Measurements from ENCODE around the gene LIMA1. TPM values are rescaled to one million over a fixed set of nuclear protein-coding genes. Genes with fewer than 3 reads are reported as not detected.
A peak's percentile ranks its signal among the peaks of the same experiment; 100 is the strongest.
"Not testable (repeated sequence)": the region's sequence is repeated elsewhere in the genome, so short reads cannot be mapped to it uniquely, and the experiment has no call there.

LIMA1 gene
- polyA plus RNA-seq, 4 donors = 85.0 to 124 (median 100) TPM

GRCh38 chr12:50221228-50222008 is 61.9 kb downstream of the LIMA1 start:
- DNase-seq (ENCODE audit: low read depth in 4 of 4, low spot score in 3 of 4) = peak in 3 of 4 donors; percentile 63 to 74 (median 73)

GRCh38 chr12:50220363-50220995 is 62.8 kb downstream of the LIMA1 start:
- no peak for DNase-seq (ENCODE audit: low read depth in 4 of 4, low spot score in 3 of 4)

DNA sequence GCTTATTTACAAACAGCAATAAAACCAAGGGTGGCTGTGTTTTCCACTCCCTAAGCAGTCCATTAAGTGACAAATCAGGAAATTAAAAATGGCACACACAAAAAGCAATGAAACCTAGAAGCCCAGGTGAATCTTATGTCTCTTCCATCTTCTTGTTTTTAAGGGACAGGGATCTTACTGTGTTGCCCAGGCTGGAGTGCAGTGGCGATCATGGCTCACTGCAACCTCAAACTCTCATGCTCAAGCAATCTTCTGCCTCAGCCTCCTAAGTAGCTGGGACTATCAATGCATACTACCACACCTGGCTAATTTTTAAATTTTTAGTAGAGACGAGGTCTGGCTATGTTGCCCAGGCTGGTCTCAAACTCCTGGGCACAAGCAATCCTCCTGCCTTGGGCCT is 63.8 kb downstream of the LIMA1 start:
- DNase-seq (ENCODE audit: low read depth in 4 of 4, low spot score in 3 of 4) = no peak

GRCh38 chr12:50219001-50219400 is 64.3 kb downstream of the LIMA1 start:
- not testable (repeated sequence) for DNase-seq (ENCODE audit: low read depth in 4 of 4, low spot score in 3 of 4)

- no peak for DNase-seq (ENCODE audit: low read depth in 4 of 4, low spot score in 3 of 4)
Measured at GRCh38 chr12:50218386-50218785, 64.9 kb downstream of the LIMA1 start.

- DNase-seq (ENCODE audit: low read depth in 4 of 4, low spot score in 3 of 4) = no peak
Measured at GRCh38 chr12:50217202-50217601, 66.1 kb downstream of the LIMA1 start.

DNA sequence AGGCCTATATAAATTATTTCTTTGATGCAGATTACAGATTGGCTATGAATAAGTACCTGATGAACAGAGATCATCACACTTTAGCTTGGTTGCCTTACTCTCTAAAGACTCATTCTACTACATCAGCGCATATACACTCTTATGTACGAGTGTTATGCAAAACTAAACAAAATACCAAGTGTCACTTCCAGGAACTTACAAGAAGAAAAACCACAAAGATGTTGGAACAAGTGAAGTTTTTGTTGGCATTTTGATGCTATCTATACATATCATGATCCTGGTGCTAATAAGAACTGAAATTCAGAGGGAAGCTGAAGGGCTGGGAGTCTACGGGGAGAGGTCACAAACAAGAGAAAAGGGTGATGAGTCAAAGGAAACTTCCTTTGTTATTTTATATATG is 68.3 kb downstream of the LIMA1 start:
- no peak for DNase-seq (ENCODE audit: low read depth in 4 of 4, low spot score in 3 of 4)

DNA sequence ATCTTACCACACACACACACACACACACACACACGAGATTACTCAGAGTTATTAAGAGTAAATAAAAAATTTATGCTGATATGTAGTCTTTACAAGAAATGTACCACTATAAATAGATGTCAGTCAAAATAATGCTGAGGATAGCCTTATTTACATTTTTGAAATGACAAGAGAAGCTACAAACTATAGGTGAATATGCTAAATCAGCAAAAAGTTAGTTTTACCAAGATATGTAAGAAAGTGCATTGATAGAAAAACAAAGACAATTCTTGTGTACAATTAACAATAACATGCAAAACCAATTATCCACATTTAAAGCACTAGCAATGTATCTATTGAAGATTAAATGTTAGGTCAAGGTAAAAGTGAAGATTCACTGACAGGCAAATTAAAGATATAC is 69.3 kb downstream of the LIMA1 start:
- DNase-seq (ENCODE audit: low read depth in 4 of 4, low spot score in 3 of 4) = no peak

- DNase-seq (ENCODE audit: low read depth in 4 of 4, low spot score in 3 of 4) = no peak
Measured at GRCh38 chr12:50213439-50213838, 69.9 kb downstream of the LIMA1 start.

DNA sequence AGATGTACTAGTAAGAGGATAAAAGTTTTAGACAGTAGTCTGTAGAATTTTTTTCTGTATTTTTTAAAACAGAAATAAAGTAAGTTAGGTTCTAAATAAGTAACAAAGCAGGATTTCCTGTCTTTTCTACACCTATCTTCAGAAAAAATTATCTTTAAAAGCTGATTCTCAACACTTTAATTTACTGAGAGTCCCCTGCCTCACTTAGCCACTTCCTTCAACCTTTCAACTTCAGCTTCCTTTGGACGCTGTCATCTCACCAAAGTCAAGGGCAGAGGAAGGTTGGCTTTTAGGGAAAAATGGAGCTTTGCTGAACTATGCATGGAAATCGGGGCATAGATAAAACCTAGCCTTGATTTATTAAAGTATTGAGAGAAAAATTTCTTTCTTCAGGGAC is 71.3 kb downstream of the LIMA1 start:
- DNase-seq (ENCODE audit: low read depth in 4 of 4, low spot score in 3 of 4) = no peak

- DNase-seq (ENCODE audit: low read depth in 4 of 4, low spot score in 3 of 4) = no peak
Measured at GRCh38 chr12:50211392-50212070, 71.8 kb downstream of the LIMA1 start.

DNA sequence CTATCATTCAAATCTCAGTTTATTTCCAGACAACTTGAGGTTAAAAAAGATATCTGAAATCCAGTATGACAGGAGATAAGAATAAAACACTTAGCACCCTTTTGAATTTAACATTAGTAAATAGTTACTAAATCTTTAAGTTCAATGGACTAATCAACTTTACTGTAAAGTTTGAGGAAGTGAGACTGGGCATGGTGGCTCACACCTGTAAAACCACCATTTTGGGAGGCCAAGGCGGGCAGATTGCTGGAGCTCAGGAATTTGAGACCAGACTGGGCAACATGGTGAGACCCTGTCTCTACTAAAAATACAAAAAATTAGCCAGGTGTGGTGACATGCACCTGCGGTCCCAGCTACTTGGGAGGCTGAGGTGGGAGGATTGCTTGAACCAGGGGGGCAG is 75.9 kb downstream of the LIMA1 start:
- DNase-seq (ENCODE audit: low read depth in 4 of 4, low spot score in 3 of 4) = no peak

GRCh38 chr12:50205648-50206047 is 77.7 kb downstream of the LIMA1 start:
- no peak for DNase-seq (ENCODE audit: low read depth in 4 of 4, low spot score in 3 of 4)

DNA sequence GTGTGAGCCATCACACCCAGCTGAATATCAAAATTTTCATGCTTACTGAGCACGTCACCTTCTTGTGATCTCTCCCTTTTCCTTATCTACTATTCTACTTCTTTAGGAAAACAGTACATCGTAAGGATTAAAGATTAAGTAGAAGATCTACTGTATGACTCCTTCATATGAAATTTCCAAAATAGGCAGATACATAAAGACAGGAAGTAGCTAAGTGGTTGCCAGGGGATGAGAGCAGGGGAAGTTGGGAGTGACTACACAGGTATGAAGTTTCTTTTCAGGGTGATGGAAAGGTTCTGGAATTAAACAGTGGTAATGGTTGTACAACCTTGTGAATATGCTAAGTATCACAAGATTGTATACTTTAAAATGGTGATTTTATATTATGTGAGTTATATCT is 79.6 kb downstream of the LIMA1 start:
- DNase-seq (ENCODE audit: low read depth in 4 of 4, low spot score in 3 of 4) = no peak

DNA sequence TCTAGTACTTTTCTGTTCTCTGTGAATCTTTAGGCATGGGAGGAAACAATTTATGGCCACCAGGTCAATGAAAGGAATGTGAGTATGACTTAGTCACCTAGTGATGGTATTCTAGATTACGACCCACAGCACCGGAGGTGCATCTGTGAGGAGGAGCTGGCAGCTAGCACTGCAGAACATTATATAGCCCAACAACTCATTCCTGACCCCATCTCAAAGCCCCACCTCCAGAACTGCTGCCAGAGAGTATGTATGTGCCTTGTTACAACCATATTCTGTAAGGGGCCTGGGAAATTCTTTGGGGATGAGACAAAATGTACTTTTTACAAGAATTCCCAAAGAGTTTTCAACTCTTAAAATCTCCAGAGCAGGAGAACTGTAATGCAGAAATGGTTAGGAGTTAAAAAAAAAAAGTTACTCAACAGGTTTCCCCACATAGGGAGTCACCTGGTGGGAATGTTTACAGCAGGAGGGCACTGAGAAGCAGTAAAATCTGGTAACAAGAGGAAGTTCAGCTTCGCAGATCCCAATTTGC is 81.3 kb downstream of the LIMA1 start:
- no peak for DNase-seq (ENCODE audit: low read depth in 4 of 4, low spot score in 3 of 4)

DNA sequence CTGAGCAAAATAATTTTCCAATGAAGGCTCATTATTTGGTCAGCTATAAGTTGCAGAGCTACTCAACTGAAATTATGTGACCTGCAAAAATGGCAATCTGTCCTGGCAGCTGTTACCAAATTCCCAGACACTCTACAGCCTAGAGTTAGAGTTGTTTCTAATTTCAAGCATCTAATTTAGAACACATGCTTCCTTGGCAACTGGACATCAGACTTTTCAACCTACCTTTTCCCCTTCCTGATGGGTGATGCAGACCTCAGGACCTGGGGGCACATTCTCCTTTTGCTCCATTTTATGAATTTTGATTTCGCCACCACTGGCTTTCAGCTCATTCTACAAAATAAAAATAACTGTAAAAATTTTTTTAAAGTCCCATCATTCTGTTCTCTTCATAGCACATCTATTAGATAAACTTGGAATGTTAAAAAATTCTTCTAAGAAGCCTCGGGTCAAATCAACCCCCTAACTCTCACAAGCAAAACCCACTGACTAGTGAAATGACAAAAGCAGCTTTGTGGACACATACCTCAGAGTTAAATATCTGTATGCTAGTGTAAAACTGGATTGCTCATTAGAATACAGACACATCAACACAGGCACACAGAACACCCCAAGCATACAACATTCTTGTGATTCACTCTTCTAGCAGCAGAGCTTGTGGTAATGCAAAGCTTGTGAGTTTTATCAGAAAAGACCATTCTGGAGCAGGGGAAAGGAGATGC is 82.6 kb downstream of the LIMA1 start:
- DNase-seq (ENCODE audit: low read depth in 4 of 4, low spot score in 3 of 4) = no peak

DNA sequence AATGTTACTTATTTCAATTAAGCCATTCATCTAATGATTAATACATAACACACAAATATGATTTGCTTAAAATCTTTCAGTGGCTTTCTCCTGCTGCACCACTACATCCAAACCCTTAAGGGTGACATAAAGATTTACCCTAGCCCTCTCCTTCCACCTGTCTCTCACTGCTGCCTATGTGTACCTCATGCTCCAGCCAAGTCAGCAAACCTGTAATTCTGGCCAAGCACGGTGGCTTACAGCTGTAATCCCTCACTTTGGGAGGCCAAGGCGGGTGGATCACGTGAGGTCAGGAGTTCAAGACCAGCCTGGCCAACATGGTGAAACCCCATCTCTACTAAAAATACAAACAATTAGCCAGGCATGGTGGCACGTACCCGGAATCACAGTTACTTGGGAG is 84.5 kb downstream of the LIMA1 start:
- DNase-seq (ENCODE audit: low read depth in 4 of 4, low spot score in 3 of 4) = no peak

- no peak for DNase-seq (ENCODE audit: low read depth in 4 of 4, low spot score in 3 of 4)
Measured at GRCh38 chr12:50197297-50197727, 86.0 kb downstream of the LIMA1 start.

DNA sequence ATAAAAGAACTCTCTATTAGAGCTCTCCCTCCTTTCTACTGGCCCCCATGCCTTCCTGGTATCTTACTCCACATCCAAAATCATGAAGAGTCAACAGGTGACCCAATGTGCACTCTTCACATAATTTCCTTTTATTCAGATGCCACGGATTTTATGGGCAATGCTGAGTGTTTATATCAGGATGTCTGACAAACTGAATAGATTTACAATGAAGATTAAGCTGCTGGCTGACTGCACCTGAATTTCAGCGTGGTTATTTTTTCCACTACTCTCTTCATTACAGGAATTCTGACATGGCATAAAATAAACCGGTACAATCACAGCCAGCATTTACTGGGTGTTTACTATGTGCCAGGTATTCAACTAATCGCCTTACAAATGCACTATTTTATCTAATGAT is 86.8 kb downstream of the LIMA1 start:
- DNase-seq (ENCODE audit: low read depth in 4 of 4, low spot score in 3 of 4) = no peak

DNA sequence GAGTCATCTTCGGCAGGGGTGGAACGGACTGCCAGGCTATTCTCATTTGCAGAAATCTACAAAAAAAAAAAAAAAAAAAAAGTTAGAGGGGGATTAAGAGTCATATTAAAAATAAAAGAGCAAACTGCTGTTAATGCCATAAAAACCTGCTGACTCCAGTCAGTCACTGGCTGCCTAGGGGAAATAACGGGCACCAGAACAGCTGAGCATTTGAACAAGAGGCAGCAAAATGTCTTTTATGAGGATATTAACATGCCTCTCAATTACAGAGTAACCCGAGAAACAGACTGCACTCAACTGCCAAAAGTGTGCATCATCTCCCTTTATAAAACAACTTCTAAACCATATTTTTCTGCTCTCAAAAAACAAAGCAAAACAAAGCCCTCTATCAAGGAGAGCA is 87.5 kb downstream of the LIMA1 start:
- no peak for DNase-seq (ENCODE audit: low read depth in 4 of 4, low spot score in 3 of 4)

DNA sequence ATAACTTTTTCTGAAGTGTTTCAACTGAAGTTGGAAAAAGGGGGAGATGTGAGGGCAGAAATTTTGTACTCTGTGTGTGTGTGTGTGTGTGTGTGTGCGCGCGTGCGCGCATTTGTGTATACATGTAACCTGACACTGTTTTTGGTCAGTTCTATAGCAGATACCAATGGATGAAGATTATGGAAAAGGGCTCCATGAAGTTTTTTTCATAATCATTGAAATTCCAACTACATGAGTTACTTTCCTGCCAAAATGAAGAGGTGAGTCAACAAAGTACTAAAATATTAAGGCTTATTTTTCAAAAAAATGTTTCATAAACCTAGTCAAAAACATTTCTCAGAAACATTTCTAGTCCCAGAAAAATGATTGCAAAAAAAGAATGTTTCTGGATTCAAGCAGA is 90.4 kb downstream of the LIMA1 start:
- no peak for DNase-seq (ENCODE audit: low read depth in 4 of 4, low spot score in 3 of 4)

Measured in left renal pelvis (tissue), 4 donors.